ENCODE measurements around the gene PTPN12.

PTPN12 gene

DNA sequence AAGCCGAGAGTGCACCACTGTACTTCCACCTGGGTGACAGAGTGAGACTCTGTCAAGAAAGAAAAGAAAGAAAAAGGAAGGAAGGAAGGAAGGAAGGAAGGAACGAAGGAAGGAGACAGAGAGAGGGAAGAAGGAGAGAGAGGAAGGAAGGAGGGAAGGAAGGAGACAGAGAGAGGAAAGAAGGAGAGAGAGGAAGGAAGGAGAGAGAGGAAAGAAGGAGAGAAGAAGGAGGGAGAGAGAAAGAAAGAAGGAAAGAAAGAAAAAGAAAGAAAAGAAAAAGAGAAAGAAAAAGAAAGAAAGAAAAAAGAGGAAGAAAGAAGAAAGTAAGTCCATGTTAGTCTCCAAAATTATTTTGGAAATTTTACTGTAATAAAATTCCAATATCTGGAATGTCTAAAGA, 125.8 kb downstream of the PTPN12 start:
- DNase-seq (ENCODE audit: low read depth in 2 of 2): no peak

GRCh38 chr7:77664715-77665114, 127.6 kb downstream of the PTPN12 start:
- DNase-seq (ENCODE audit: low read depth in 2 of 2): no peak

- no peak for DNase-seq (ENCODE audit: low read depth in 2 of 2)
Observed at GRCh38 chr7:77665161-77665560, 128.1 kb downstream of the PTPN12 start.

- no peak for DNase-seq (ENCODE audit: low read depth in 2 of 2)
Observed at GRCh38 chr7:77667459-77668086, 130.5 kb downstream of the PTPN12 start.

DNA sequence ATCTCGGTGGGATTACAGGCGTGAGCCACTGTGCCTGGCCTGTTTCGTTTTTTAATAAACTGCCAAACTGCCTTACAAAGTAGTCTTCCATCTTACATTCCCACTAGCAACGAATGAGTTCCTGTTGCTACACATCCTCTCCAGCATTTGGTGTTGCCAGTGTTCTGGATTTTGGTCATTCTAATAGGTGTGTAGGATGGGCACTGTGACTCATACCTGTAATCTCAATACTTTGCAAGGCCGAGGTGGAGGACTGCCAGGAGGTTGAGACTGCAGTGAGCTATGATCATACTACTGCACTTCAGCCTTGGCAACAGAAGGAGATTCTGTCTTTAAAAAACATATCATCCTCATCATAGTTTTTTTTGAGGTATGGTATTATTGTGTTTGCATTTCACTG, 137.8 kb downstream of the PTPN12 start:
- no peak for DNase-seq (ENCODE audit: low read depth in 2 of 2)

GRCh38 chr7:77679608-77680007, 142.5 kb downstream of the PTPN12 start:
- DNase-seq (ENCODE audit: low read depth in 2 of 2): no peak

GRCh38 chr7:77680266-77680665, 143.2 kb downstream of the PTPN12 start:
- no peak for DNase-seq (ENCODE audit: low read depth in 2 of 2)

DNA sequence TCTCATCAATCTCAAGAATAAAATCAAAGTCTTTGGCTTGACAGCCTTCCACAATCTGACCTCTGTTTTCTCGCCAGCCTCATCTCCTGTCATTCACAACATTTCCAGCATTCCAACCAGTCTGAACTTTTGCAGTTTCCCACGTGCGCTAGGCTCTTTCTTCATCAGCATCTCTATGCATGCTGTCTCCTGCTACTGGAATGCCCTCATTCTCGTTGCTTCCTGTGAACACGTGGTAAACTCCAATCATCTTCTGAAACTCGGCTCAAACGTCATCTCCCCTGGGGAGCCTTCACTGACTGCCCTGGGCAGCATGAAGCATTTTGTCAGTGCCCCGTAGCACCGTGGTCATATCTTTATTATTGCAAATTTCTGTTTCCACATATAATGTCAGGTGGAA, 146.9 kb downstream of the PTPN12 start:
- DNase-seq (ENCODE audit: low read depth in 2 of 2): no peak

- no peak for DNase-seq (ENCODE audit: low read depth in 2 of 2)
Observed at GRCh38 chr7:77685233-77685632, 148.1 kb downstream of the PTPN12 start.

DNA sequence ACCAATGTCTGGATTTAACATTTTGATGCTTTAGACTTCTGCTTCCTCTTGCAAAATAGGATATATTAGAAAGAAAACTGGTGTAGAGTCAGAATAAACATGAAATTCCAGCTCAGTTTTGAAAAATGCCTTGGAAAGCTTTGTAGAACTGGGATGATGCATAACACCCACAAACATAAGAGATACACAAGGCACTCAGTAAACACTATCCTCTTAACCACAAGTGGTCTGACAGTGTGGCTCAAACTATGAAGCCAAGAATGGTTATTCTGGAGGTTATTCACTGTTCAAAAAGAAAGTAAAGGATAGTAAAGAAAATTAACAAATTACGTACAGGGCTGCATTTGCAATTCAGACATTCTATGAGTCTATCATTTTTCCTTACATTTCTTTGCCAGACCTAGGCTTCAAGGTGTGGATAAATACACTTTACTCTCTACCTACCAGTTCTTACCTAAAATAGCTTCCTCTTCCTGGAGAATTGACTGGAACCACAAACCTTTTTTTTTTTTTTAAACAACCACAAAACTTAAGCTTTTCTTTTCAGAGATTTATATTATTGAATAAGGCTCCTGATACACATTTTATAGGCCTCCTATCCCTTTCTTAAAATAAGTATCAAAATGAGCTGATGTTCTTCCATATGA, 150.1 kb downstream of the PTPN12 start:
- no peak for DNase-seq (ENCODE audit: low read depth in 2 of 2)

- no peak for DNase-seq (ENCODE audit: low read depth in 2 of 2)
Observed at GRCh38 chr7:77687747-77688144, 150.7 kb downstream of the PTPN12 start.
